ENCODE data around the gene GEMIN7. TPM values are rescaled to one million over a fixed set of nuclear protein-coding genes. Genes with fewer than 3 reads are reported as not detected.

GEMIN7 gene
- total RNA-seq, 1 experiment from 2014 or later: 34.0 TPM

GRCh38 chr19:45090034-45090433 lies 11.0 kb downstream of the GEMIN7 start:
- POLR2A ChIA-PET (ENCODE audit: low non-redundant PET): no interaction called here
- intact Hi-C loops (cut with micrococcal nuclease; ENCODE audit: unreplicated experiment): loop anchor here (5.0 kb wide), 1 partner anchor 88 kb away; the partner anchor contains the start of gene RELB
- Histone ChIP-seq H3K36me3 (ENCODE audit: insufficient read depth, low read length, poor library complexity, severe bottlenecking) (peaks cover 8% of the 10 kb centered on the region), H3K4me3 (ENCODE audit: low read depth, low read length, poor library complexity, severe bottlenecking) (no peak overlapping the region), H3K27me3 (replicated peaks; ENCODE audit: insufficient read depth, low read depth, low read length, poor library complexity) (no peaks in the 10 kb centered on the region), H3K27ac (ENCODE audit: low read depth, low read length, poor library complexity, severe bottlenecking) (no peak overlapping the region), H3K9me3 (ENCODE audit: low read depth, low read length, poor library complexity, severe bottlenecking) (no peaks in the 10 kb centered on the region), H3K4me1 (ENCODE audit: insufficient read depth, low read length, poor library complexity, severe bottlenecking) (peaks cover 12% of the 10 kb centered on the region)
- no TSS peak for BruUV-seq (replicated peaks)
- DNase-seq (ENCODE audit: low spot score): no peak
- CTCF ChIA-PET: no interaction called here
- TF ChIP-seq EZH2 (IDR thresholded peaks at IDR 0.05; ENCODE audit: borderline replicate concordance, low read depth, low read length, poor library complexity, severe bottlenecking) (no peak), CTCF (conservative IDR thresholded peaks at IDR 0.05; ENCODE audit: low read depth, low read length) (no peak)

GRCh38 chr19:45090606-45091005 lies 11.5 kb downstream of the GEMIN7 start:
- ChIA-PET CTCF (no interaction called here), POLR2A (ENCODE audit: low non-redundant PET) (no interaction called here)
- intact Hi-C loops (cut with micrococcal nuclease; ENCODE audit: unreplicated experiment): loop anchor here (5.0 kb wide), 1 partner anchor 88 kb away; the partner anchor contains the start of gene RELB
- Histone ChIP-seq H3K9me3 (ENCODE audit: low read depth, low read length, poor library complexity, severe bottlenecking) (no peaks in the 10 kb centered on the region), H3K27ac (ENCODE audit: low read depth, low read length, poor library complexity, severe bottlenecking) (peak overlapping the region; percentile 7), H3K4me3 (ENCODE audit: low read depth, low read length, poor library complexity, severe bottlenecking) (peak overlapping the region; percentile 99), H3K4me1 (ENCODE audit: insufficient read depth, low read length, poor library complexity, severe bottlenecking) (peaks cover 12% of the 10 kb centered on the region), H3K27me3 (replicated peaks; ENCODE audit: insufficient read depth, low read depth, low read length, poor library complexity) (no peaks in the 10 kb centered on the region), H3K36me3 (ENCODE audit: insufficient read depth, low read length, poor library complexity, severe bottlenecking) (peaks cover 8% of the 10 kb centered on the region)
- TF ChIP-seq CTCF (conservative IDR thresholded peaks at IDR 0.05; ENCODE audit: low read depth, low read length): no peak
- TF ChIP-seq EZH2 (IDR thresholded peaks at IDR 0.05; ENCODE audit: borderline replicate concordance, low read depth, low read length, poor library complexity, severe bottlenecking): no peak
- BruUV-seq (replicated peaks): no TSS peak
- no peak for DNase-seq (ENCODE audit: low spot score)

- TF ChIP-seq EZH2 (IDR thresholded peaks at IDR 0.05; ENCODE audit: borderline replicate concordance, low read depth, low read length, poor library complexity, severe bottlenecking) (no peak), CTCF (conservative IDR thresholded peaks at IDR 0.05; ENCODE audit: low read depth, low read length) (no peak)
- POLR2A ChIA-PET (ENCODE audit: low non-redundant PET): interaction anchor here (0.6 kb wide), 1 partner anchor 78 kb away, joined by 6 read pairs; no protein-coding TSS in a partner anchor
- no peaks in the 10 kb centered on the region for H3K27me3 ChIP-seq (replicated peaks; ENCODE audit: insufficient read depth, low read depth, low read length, poor library complexity)
- peak overlapping the region; percentile 99 for H3K4me3 ChIP-seq (ENCODE audit: low read depth, low read length, poor library complexity, severe bottlenecking)
- peaks cover 12% of the 10 kb centered on the region for H3K4me1 ChIP-seq (ENCODE audit: insufficient read depth, low read length, poor library complexity, severe bottlenecking)
- peaks cover 8% of the 10 kb centered on the region for H3K36me3 ChIP-seq (ENCODE audit: insufficient read depth, low read length, poor library complexity, severe bottlenecking)
- CTCF ChIA-PET: interaction anchor here (1.2 kb wide), 1 partner anchor 247 kb away, joined by 4 read pairs; no protein-coding TSS in a partner anchor
- BruUV-seq (replicated peaks): TSS peak; percentile 52
- no peaks in the 10 kb centered on the region for H3K9me3 ChIP-seq (ENCODE audit: low read depth, low read length, poor library complexity, severe bottlenecking)
- intact Hi-C loops (cut with micrococcal nuclease; ENCODE audit: unreplicated experiment): loop anchor here (5.0 kb wide), 1 partner anchor 89 kb away; the partner anchor contains the start of gene RELB
- DNase-seq (ENCODE audit: low spot score): peak; percentile 99
- peak overlapping the region; percentile 99 for H3K27ac ChIP-seq (ENCODE audit: low read depth, low read length, poor library complexity, severe bottlenecking)
Measured at GRCh38 chr19:45091031-45091923, 12.2 kb downstream of the GEMIN7 start.

Data from A673 (cell line).